Measurements from ENCODE around the gene HSD17B2.

GRCh38 chr16:82085011-82085779 lies 50.1 kb downstream of the HSD17B2 start:
- no peak for TF ChIP-seq CTCF (conservative IDR thresholded peaks at IDR 0.05; ENCODE audit: low read depth, low read length)
- TF ChIP-seq POLR2A (IDR thresholded peaks at IDR 0.05; ENCODE audit: low read depth, low read length) = no peak
- no peak for TF ChIP-seq USF2 (IDR thresholded peaks at IDR 0.05; ENCODE audit: low read depth, low read length)

Data from IMR-90 (cell line).